SKM-1 (cell line): Measurements from ENCODE around the gene RAB41.
"Not testable (repeated sequence)": the region's sequence is repeated elsewhere in the genome, so short reads cannot be mapped to it uniquely, and the experiment has no call there.

ENCODE experiments used
- DNase-seq: peaks from one replicate; lab custom pipeline; 2025; ENCODE audit not compliant: unreplicated experiment; lab: John Stamatoyannopoulos, UW

Gene RAB41

DNA sequence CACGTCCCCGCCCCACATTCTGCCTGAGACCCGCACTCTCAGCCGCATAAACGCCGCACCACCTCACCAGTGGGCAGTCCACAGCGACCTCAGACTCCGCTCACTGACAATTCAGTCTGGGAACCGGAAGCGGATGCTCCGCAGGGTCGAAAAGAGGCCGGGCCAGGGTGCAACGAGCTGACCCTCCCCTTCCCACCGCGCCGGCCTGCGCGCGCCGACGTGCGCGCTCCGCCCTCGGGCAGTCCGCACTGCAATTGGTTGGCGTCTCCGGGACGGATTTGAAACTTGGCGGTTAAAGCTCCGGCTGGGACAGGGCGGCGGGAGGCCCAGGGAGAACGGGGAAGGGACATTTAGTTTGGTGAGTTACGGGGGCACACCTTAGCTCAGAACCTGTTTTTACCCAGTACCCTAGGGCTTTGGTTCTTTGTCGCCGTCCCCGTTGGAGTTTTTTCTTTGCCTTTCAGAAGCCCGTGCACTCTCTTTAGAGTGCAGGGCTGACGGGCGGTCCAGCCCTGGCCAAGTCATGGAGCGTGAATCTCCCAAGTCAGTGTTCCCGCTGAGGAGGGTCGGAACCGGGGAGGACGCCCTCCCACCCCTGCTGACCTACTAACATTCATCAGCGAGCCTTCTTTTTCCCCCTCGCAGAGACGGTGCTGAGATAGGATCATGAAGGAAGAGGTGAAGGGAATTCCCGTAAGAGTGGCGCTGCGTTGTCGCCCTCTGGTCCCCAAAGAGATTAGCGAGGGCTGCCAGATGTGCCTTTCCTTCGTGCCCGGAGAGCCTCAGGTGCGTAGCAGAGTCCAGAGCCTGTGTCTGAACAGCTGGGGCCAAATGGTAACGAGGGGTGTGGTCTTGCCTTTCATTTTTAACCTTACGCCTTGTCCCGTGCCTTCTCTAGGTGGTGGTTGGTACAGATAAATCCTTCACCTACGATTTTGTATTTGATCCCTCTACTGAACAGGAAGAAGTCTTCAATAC lies 8.1 kb downstream of the RAB41 start, which contains the start of the genes KIF4A and PDZD11:
TSS of gene KIF4A (plus strand) at position 312 of the 978 bp plus-strand sequence. CDS start at position 667, 355 bp downstream.
TSS of gene PDZD11 (minus strand) at position 135 of the 978 bp plus-strand sequence. CDS start 586 bp downstream, outside the sequence.
- peak; percentile 33 for DNase-seq

DNA sequence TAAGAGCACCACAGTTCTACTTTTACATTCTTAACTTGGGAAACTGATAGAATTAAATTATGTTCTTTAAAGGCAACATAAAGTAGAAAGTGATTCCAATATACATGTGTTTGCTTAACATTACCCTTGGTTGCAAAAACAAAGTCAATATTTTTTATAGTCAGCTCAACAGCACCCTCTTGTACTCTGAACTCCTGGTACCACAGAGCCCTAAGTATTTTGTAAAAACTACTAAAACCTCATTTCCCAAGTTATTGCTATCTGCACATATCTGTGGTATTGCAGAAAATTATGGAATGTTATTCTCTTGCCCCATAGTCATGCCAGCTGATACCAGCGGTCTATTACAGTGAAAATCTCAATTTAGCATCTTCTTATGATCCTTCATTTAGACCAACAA lies 10.8 kb downstream of the RAB41 start:
- DNase-seq: no peak

DNA sequence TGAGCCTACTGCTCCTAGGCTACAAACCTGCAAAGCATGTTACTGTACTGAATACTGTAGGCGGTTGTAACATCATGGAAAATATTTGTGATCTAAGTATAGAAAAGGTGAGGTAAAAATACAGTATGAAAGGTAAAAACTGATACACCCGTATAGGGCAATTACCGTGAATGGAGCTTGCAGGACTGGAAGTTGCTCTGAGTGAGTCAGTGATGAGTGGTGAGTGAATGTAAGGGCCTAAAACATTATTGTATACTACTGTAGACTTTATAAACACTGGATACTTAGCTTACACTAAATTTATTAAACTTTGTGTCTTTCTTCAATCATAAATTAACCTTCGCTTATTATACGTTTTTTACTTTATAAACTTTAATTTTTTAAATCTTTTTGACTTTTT lies 11.6 kb downstream of the RAB41 start:
- DNase-seq: no peak

DNA sequence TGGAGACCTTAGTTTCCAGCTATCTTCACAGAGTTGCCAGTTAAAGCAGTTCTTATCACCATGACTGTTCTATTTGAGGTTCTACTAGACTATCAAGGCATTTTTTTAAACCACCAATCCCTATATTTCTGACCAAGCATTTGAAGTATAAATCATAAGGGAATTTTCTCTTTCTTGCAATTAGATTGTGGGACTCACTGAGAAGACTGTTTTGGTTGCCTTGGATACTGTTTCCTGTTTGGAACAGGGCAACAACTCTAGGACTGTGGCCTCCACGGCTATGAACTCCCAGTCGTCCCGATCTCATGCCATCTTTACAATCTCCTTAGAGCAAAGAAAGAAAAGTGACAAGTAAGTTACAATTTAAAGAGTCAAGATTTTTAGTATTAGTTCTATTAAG lies 19.7 kb downstream of the RAB41 start:
- DNase-seq: no peak

DNA sequence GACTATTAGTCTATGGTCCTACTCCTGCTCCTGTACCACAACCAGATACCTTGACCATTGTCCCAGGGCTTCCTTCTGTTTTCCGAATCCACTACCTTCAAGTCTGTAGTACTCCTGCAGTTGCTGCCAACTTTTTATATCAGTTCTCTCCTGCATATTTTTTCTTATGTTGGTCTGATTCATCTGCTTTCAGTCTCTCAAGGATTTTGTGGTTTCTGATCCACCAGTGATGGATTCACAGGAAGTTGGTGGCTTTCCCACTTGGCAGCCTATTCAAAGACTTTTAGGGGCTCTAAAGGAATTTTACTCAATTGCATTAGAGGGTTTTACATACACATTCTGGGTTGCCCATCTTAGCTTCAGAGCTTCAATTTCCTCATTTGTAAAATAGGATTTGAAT lies 31.5 kb downstream of the RAB41 start:
- no peak for DNase-seq

DNA sequence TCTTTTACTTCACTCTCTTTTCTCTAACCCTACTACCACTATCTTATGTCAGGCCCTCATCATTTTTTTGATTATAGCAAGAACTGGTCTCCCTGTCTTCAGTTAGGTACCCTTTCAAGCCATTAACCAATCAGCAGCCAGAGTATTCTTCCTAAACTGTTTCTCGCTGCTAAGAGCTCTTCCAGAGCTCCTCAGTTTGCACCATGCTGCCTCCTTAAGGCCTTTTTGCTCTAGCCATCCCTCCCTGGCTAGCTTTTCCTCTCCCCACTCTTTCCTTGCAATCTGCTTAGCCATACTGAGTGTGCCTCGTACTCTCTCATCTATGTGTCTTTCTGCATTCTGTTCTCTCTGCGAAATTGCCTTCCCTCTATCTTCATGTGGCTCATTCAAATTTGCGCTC lies 40.8 kb downstream of the RAB41 start:
- no peak for DNase-seq

DNA sequence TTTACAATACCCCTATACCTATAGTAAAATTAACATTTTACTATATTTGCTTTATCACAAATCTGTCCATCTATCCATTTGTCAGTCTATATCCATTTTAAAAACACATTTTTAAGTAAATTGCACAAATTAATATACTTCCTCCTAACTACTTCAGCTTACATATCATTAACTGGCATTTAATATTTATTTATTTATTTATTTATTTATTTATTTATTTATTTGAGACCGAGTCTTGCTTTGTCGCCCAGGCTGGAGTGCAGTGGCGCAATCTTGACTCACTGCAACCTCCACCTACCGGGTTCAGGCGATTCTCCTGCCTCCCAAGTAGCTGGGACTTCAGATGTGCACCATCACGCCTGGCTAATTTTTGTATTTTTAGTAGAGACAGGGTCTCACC lies 41.7 kb downstream of the RAB41 start:
- not testable (repeated sequence) for DNase-seq

DNA sequence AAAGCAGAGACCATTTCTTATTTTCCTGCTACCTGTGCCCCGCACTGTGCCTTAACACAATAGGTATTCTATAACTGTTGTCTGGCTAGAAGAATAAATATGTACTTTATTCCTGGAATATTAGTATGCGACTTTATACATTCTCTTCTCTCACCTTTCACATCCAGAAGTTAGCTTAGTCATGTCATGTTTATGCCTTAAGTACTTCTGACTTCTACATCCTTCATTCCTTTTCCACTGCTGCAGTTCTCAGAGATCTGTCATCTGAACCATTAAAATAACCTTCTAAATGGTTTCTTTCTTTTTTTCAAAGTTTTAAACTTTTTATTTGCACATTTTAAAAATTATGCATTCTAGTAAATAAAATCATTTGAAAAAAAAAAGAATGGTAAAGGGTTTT lies 42.4 kb downstream of the RAB41 start:
- no peak for DNase-seq

DNA sequence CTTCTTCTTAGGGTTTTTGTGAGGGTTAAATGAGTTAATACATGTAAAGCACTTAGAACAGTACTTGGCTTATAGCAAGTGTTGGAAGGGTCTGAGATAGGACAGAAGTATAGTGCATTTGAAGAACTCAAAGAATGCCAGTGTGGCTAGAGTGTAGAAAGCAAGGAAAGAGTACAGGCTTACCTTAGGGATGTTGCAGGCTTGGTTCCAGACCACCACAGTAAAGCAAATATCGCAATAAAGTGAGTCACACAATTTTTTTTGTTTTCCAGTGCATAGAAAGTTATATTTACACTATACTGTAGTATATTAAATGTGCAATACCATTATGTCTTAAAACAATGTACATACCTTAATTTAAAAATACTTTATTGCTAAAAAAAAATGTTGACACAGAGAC lies 49.2 kb downstream of the RAB41 start:
- no peak for DNase-seq

DNA sequence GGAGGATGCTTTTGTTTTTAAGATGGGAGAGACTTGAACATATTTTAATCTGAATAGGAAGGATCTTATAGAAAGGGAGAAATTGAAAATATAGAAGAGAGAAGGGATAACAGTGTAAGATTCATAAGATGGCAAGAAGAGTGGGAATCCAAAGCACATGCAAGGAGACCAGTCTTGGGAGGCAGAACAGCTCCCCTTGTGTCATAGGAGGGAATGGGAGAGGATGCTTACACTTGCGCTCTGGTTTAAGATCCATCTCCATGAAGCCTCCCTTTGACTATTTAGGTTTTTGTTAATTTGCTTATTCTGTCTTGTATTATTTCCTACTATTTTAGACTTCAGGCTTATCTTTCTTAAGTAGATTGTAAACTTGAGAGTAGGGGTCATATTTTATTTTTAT lies 50.6 kb downstream of the RAB41 start:
- no peak for DNase-seq
